ENCODE results near the gene CLSTN2.

Gene CLSTN2

GRCh38 chr3:140501061-140501769 is 566.2 kb downstream of the CLSTN2 start:
- no peak for DNase-seq (ENCODE audit: low read depth)
- no peak overlapping the region for H3K4me3 ChIP-seq (ENCODE audit: low read depth, low read length)
- TF ChIP-seq CTCF (IDR thresholded peaks at IDR 0.05; ENCODE audit: insufficient read depth, low read depth, low read length, missing control alignments), result no peak

GRCh38 chr3:140501770-140502364 is 566.9 kb downstream of the CLSTN2 start:
- no peak overlapping the region for H3K4me3 ChIP-seq (ENCODE audit: low read depth, low read length)
- no peak for DNase-seq (ENCODE audit: low read depth)
- no peak for TF ChIP-seq CTCF (IDR thresholded peaks at IDR 0.05; ENCODE audit: insufficient read depth, low read depth, low read length, missing control alignments)

GRCh38 chr3:140505213-140505612 is 570.2 kb downstream of the CLSTN2 start:
- no peak for TF ChIP-seq CTCF (IDR thresholded peaks at IDR 0.05; ENCODE audit: insufficient read depth, low read depth, low read length, missing control alignments)
- H3K4me3 ChIP-seq (ENCODE audit: low read depth, low read length), result no peak overlapping the region
- DNase-seq (ENCODE audit: low read depth), result peak; percentile 44

DNA sequence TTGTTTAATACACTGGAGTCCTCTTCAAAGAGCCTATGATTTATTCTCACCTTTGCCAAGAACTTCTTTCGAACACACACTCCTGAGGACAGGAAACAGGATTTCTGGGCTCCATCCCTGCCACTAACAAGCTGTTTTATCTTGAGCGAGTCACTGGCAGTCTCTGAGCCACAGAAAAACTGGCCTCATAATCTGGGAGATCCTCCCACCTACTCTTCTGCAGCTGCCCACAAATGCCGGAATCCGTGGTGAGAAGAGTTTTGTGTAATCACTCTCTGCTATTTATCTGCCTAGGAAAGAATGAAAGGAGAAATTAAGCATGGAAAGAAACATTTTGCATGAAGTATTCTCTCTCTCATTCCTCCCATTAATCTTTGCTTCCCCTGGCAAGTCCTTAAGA is 570.9 kb downstream of the CLSTN2 start:
- H3K4me3 ChIP-seq (ENCODE audit: low read depth, low read length), result no peak overlapping the region
- TF ChIP-seq CTCF (IDR thresholded peaks at IDR 0.05; ENCODE audit: insufficient read depth, low read depth, low read length, missing control alignments), result no peak
- DNase-seq (ENCODE audit: low read depth), result no peak

GRCh38 chr3:140508550-140508949 is 573.6 kb downstream of the CLSTN2 start:
- TF ChIP-seq CTCF (IDR thresholded peaks at IDR 0.05; ENCODE audit: insufficient read depth, low read depth, low read length, missing control alignments), result no peak
- no peak overlapping the region for H3K4me3 ChIP-seq (ENCODE audit: low read depth, low read length)
- no peak for DNase-seq (ENCODE audit: low read depth)

DNA sequence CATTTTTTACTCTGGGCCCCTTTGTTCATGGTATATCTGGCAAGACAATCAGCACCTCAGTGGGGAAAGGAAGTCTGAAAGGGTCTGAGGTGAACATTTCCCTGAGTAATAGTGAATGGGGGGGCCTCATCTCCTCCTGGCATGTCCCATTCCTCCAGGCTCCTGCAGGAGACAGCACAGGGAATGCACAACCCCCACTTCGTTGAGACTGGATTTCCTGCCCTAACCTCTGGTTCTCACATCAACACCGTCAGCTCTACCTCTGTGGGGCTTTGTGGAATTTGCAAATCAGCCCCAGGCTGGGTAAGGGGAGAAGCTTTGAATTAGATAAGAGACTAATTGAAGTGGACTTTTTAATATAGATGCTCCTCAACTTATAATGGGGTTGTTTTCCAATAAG is 574.5 kb downstream of the CLSTN2 start:
- no peak for TF ChIP-seq CTCF (IDR thresholded peaks at IDR 0.05; ENCODE audit: insufficient read depth, low read depth, low read length, missing control alignments)
- no peak overlapping the region for H3K4me3 ChIP-seq (ENCODE audit: low read depth, low read length)
- DNase-seq (ENCODE audit: low read depth), result no peak
